WTC11 (cell line): ENCODE data around the gene EXPH5.

Experiments used
- CBFB ChIP-seq: sonication (generic); formaldehyde crosslinking; IDR thresholded peaks from 2 replicates; pipeline ENCODE4 v1.8.1; 2022; ENCODE audit warnings: mild to moderate bottlenecking, low read depth, missing genetic modification reagents
- FOXJ3 ChIP-seq: sonication (generic); formaldehyde crosslinking; IDR thresholded peaks from 2 replicates; pipeline ENCODE4 v1.9.0; 2021; ENCODE audit warnings: missing genetic modification reagents, mild to moderate bottlenecking, borderline replicate concordance
- ZNF232 ChIP-seq: sonication (generic); formaldehyde crosslinking; IDR thresholded peaks from 2 replicates; pipeline ENCODE4 v1.8.0; 2022; ENCODE audit warnings: mild to moderate bottlenecking, missing genetic modification reagents
- TF ChIP-seq, protein P1 (sequence below): sonication (generic); formaldehyde crosslinking; IDR thresholded peaks from 2 replicates; pipeline ENCODE4 v1.8.1; 2022; ENCODE audit warnings: low read depth, mild to moderate bottlenecking, moderate library complexity, missing genetic modification reagents, borderline replicate concordance
- TF ChIP-seq, protein P2 (sequence below): fragments of 200-600 bp; IDR thresholded peaks from 2 replicates; pipeline ENCODE4 v1.8.0; 2022; ENCODE audit warnings: antibody characterized with exemption

DNA sequence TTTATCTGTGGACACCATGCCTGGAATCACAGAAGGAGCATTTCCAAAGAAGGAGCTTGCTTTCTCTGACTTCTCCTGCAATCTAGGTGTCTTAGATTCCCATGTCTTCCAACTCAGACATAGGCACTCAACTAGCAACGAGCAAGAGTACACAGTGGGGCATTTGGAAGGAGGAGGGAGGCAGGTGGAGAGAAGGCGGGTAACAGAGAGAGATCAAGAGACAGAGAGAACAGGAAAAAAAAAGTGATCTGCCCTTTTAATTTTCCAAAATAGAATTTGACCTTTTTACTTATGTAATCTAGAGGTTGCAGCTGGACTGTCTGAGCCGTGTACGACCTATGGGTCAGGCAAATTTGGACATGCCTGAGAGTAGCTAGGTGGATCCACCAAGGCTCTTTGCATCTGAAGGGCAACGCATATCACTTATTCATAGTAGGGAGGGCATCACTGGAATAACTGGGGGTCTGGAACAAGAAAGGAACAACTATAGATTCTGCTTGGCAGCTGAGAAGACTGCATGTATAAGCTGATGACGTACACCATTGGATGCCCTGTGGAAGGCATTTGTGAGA lies 58.1 kb downstream of the EXPH5 start:
- TF ChIP-seq, protein P1, sequence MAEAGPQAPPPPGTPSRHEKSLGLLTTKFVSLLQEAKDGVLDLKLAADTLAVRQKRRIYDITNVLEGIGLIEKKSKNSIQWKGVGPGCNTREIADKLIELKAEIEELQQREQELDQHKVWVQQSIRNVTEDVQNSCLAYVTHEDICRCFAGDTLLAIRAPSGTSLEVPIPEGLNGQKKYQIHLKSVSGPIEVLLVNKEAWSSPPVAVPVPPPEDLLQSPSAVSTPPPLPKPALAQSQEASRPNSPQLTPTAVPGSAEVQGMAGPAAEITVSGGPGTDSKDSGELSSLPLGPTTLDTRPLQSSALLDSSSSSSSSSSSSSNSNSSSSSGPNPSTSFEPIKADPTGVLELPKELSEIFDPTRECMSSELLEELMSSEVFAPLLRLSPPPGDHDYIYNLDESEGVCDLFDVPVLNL (CRISPR knock-in tag), result no peak
- no peak for TF ChIP-seq ZNF232 (CRISPR knock-in tag)
- TF ChIP-seq, protein P2, sequence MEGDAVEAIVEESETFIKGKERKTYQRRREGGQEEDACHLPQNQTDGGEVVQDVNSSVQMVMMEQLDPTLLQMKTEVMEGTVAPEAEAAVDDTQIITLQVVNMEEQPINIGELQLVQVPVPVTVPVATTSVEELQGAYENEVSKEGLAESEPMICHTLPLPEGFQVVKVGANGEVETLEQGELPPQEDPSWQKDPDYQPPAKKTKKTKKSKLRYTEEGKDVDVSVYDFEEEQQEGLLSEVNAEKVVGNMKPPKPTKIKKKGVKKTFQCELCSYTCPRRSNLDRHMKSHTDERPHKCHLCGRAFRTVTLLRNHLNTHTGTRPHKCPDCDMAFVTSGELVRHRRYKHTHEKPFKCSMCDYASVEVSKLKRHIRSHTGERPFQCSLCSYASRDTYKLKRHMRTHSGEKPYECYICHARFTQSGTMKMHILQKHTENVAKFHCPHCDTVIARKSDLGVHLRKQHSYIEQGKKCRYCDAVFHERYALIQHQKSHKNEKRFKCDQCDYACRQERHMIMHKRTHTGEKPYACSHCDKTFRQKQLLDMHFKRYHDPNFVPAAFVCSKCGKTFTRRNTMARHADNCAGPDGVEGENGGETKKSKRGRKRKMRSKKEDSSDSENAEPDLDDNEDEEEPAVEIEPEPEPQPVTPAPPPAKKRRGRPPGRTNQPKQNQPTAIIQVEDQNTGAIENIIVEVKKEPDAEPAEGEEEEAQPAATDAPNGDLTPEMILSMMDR, result no peak
- no peak for TF ChIP-seq CBFB (CRISPR knock-in tag)
- no peak for TF ChIP-seq FOXJ3
